ENCODE measurements around the gene EIF3F.

GRCh38 chr11:8017894-8018483 lies 30.9 kb downstream of the EIF3F start:
- TF ChIP-seq POLR2A (IDR thresholded peaks at IDR 0.05; ENCODE audit: low read depth, low read length) (no peak), CTCF (conservative IDR thresholded peaks at IDR 0.05; ENCODE audit: low read depth, low read length) (no peak)
